ENCODE measurements around the gene CDH4. TPM values are rescaled to one million over a fixed set of nuclear protein-coding genes. Genes with fewer than 3 reads are reported as not detected.

CDH4 gene
- total and polyA plus RNA-seq, 12 donors = 0.04 to 0.25 (median 0.08) TPM; not detected in 5

DNA sequence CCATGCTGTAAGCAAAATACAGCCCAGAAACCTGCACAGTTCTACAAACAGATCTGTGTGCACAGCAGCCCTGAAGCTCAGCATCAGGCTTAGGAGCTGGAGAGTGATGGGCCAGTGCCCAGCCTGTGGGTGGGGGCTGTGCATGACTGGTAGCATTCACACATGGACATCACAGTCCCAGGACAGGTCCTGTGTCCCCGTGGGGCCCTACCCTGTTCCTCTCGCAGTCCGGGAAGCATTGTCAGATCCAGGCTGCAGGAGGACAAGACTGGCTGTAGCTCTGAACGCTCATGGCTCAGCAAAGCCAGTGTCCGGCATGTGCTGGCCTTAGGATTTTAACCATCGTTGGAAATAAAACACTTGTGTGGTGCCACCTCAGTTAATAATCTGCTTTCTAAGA is 234.1 kb downstream of the CDH4 start:
- intact Hi-C loops (cut with DNase I) = no loop called here
- H3K4me1 ChIP-seq = no peaks in the 10 kb centered on the region
- WGBS, 2 donors = 85 to 89% methylated on average over 6 of the region's 6 CpGs
- TF ChIP-seq, protein P1, sequence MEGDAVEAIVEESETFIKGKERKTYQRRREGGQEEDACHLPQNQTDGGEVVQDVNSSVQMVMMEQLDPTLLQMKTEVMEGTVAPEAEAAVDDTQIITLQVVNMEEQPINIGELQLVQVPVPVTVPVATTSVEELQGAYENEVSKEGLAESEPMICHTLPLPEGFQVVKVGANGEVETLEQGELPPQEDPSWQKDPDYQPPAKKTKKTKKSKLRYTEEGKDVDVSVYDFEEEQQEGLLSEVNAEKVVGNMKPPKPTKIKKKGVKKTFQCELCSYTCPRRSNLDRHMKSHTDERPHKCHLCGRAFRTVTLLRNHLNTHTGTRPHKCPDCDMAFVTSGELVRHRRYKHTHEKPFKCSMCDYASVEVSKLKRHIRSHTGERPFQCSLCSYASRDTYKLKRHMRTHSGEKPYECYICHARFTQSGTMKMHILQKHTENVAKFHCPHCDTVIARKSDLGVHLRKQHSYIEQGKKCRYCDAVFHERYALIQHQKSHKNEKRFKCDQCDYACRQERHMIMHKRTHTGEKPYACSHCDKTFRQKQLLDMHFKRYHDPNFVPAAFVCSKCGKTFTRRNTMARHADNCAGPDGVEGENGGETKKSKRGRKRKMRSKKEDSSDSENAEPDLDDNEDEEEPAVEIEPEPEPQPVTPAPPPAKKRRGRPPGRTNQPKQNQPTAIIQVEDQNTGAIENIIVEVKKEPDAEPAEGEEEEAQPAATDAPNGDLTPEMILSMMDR (IDR thresholded peaks at IDR 0.05) = no peak
- no peaks in the 10 kb centered on the region for H3K36me3 ChIP-seq
- ATAC-seq (no peak), DNase-seq (no peak)
- peaks cover 0 to 22% (median 7%) of the 10 kb centered on the region in 7 donors for H3K27me3 ChIP-seq
- no peaks in the 10 kb centered on the region for H3K9me3 ChIP-seq
- no peak overlapping the region for H3K27ac ChIP-seq
- no peak overlapping the region for H3K4me3 ChIP-seq

DNA sequence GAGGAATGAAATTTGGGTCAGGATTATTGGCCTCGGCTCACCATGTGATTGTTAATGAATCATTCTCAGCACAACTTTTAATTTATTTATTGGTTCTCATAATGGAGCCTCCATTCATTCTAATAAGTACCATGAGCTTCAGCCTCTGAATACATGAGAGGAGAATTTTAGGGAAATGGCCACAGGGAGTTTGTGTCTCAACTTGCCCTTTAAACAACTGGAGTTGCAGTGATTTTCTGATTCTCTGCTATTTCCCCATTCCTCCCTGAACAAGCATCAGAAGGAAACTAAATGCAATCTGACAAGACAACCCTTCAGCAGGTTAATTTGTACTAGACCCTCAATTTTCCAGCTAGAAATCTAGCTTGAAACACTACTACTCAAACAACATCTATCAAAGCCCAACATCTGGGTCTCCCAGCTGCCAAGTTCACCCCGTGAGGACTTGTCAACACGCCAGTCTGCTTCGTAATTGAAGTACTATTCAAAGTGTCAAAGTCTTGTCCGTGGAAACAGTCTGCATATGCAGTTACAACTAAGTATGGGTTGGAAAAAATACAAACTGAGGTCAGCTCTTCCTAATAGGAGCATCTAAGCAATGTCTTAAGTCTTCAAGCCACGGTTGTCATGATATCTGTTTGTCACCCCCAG is 235.4 kb downstream of the CDH4 start:
- intact Hi-C loops (cut with DNase I) = no loop called here
- DNase-seq = no peak
- WGBS, 2 donors = 42 to 47% methylated on average over 6 of the region's 6 CpGs
- H3K4me3 ChIP-seq = no peak overlapping the region
- TF ChIP-seq, protein P1 (IDR thresholded peaks at IDR 0.05) = no peak
- ATAC-seq = no peak
- no peak overlapping the region for H3K27ac ChIP-seq
- H3K27me3 ChIP-seq = peaks cover 0 to 22% (median 7%) of the 10 kb centered on the region in 7 donors
- H3K36me3 ChIP-seq = no peaks in the 10 kb centered on the region
- H3K9me3 ChIP-seq = no peaks in the 10 kb centered on the region
- no peaks in the 10 kb centered on the region for H3K4me1 ChIP-seq

DNA sequence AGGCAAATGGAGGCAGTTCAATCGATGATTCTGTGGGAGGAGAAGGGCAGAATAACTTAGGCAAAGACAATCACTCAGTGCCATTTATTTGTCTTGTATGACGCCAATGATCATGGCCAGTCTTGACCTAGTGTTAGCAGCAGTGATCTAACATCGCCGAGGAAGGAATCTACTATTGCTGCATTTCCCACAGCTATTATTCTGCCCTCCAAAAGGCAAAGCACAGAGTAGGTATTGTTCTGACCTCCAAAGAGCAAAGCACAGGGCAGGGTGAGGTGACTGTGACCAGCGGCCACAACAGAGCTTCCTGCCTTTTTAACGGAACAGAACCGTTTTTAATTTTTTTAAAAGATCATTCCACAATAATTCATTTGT is 235.9 kb downstream of the CDH4 start:
- Histone ChIP-seq H3K9me3 (peaks cover 0 to under 1% (median 0%) of the 10 kb centered on the region in 11 donors), H3K36me3 (no peaks in the 10 kb centered on the region), H3K4me1 (no peaks in the 10 kb centered on the region), H3K27me3 (peaks cover 0 to 22% (median 7%) of the 10 kb centered on the region in 7 donors), H3K4me3 (no peak overlapping the region), H3K27ac (no peak overlapping the region)
- no peak for ATAC-seq
- WGBS, 2 donors = 73 to 77% methylated on average over 7 of the region's 7 CpGs
- intact Hi-C loops (cut with DNase I) = no loop called here
- TF ChIP-seq, protein P1 (IDR thresholded peaks at IDR 0.05) = no peak
- no peak for DNase-seq

DNA sequence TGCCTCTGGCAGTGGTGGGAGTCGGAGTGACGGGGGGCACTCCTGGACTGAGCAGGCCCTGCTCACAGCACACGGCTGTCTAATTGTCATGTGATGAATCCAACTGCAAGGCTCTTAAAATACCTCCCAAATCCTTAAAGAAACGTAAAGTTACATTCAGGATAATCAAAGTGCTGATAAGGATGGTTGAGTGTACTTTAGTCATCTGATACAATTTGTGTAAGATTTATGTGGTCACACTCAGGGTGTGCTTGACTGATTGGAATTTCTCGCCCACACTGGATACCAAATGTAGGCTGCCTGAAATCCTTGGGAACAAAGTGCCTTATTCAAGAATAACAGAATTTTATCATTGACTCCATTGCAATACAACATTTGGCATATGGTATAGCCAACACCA is 238.7 kb downstream of the CDH4 start:
- H3K9me3 ChIP-seq = peaks cover 0 to 4% (median 0%) of the 10 kb centered on the region in 11 donors
- H3K4me3 ChIP-seq = no peak overlapping the region
- intact Hi-C loops (cut with DNase I) = loop anchor here in 1 of 10 donors (10.0 kb wide), 1 partner anchor 66 kb away; no protein-coding TSS in a partner anchor
- no peak overlapping the region for H3K27ac ChIP-seq
- 73 to 75% methylated on average over 5 of the region's 5 CpGs for WGBS, 2 donors
- H3K4me1 ChIP-seq = no peaks in the 10 kb centered on the region
- TF ChIP-seq, protein P1 (IDR thresholded peaks at IDR 0.05) = no peak
- DNase-seq (no peak), ATAC-seq (no peak)
- no peaks in the 10 kb centered on the region for H3K36me3 ChIP-seq
- H3K27me3 ChIP-seq = peaks cover 0 to 36% (median 15%) of the 10 kb centered on the region in 7 donors

Measured in heart right ventricle (tissue), 16 donors.